Measurements from ENCODE around the gene USF3. TPM values are rescaled to one million over a fixed set of nuclear protein-coding genes. Genes with fewer than 3 reads are reported as not detected.

USF3 gene
- polyA plus RNA-seq, 2 of the 4 experiments (the other 2 are of a cell fraction), result 1.9 to 11.3 TPM

GRCh38 chr3:113707835-113708234 is 11.4 kb upstream of the USF3 start:
- peaks cover 7% of the 10 kb centered on the region; the same call in 2 of the 3 replicates for H3K4me1 ChIP-seq
- no peak overlapping the region for H3K4me3 ChIP-seq
- H3K27ac ChIP-seq, result no peak overlapping the region
- POLR2A ChIA-PET, result no interaction called here
- TF ChIP-seq EP300 (IDR thresholded peaks at IDR 0.05), result no peak
- no peak for TF ChIP-seq ESRRA (IDR thresholded peaks at IDR 0.05; ENCODE audit: borderline replicate concordance, low read length)
- TF ChIP-seq CHD4 (IDR thresholded peaks at IDR 0.05; ENCODE audit: borderline replicate concordance), result no peak
- TF ChIP-seq ATOH8 (CRISPR knock-in tag; IDR thresholded peaks at IDR 0.05; ENCODE audit: low read depth), result no peak
- TF ChIP-seq SMC3 (IDR thresholded peaks at IDR 0.05), result no peak
- no peak for TF ChIP-seq HOXB13 (CRISPR knock-in tag; IDR thresholded peaks at IDR 0.05; ENCODE audit: low read depth)
- TF ChIP-seq ZC3H11A (IDR thresholded peaks at IDR 0.05), result no peak
- no peak for TF ChIP-seq POLR2A (IDR thresholded peaks at IDR 0.05; ENCODE audit: low read length)
- no peak for TF ChIP-seq SREBF2 (IDR thresholded peaks at IDR 0.05)
- no peak for TF ChIP-seq ZSCAN20 (CRISPR knock-in tag; IDR thresholded peaks at IDR 0.05)
- no peak for TF ChIP-seq POLR2AphosphoS2 (conservative IDR thresholded peaks at IDR 0.05; ENCODE audit: low read length)
- TF ChIP-seq CTCF (IDR thresholded peaks at IDR 0.05), result no peak
- TF ChIP-seq MAZ (IDR thresholded peaks at IDR 0.05; ENCODE audit: borderline replicate concordance, low read depth, low read length), result no peak
- WGBS (ENCODE audit: missing lambda C conversion rate), result 42% methylated on average over 4 of the region's 4 CpGs
- no peaks in the 10 kb centered on the region for H3K9me3 ChIP-seq
- no peak overlapping the region for H3K4me2 ChIP-seq
- no peak for DNase-seq (ENCODE audit: low read depth in 1 of 2, low spot score in 1 of 2)
- FAIRE-seq, result peak; percentile 80
- ATAC-seq, result no peak
- CTCF ChIA-PET, result no interaction called here

GRCh38 chr3:113698956-113699355 is 2.5 kb upstream of the USF3 start:
- Histone ChIP-seq H3K27ac (peak overlapping the region; percentile 53 to 71; a peak in 5 of 6 replicates), H3K4me2 (peak overlapping the region; percentile 87), H3K4me1 (peaks cover 19% of the 10 kb centered on the region; the same call in 2 of the 3 replicates), H3K4me3 (peak overlapping the region; percentile 27; the same call in 2 of the 3 replicates), H3K9me3 (no peaks in the 10 kb centered on the region)
- ChIA-PET POLR2A (no interaction called here), CTCF (interaction anchor here (2.3 kb wide), 1 partner anchor 37 kb away, joined by 7 read pairs; no protein-coding TSS in a partner anchor)
- 52% methylated on average over 24 of the region's 24 CpGs for WGBS (ENCODE audit: missing lambda C conversion rate)
- FAIRE-seq (no peak), DNase-seq (ENCODE audit: low read depth in 1 of 2, low spot score in 1 of 2) (no peak), ATAC-seq (no peak)
- no peak for TF ChIP-seq RFX5 (IDR thresholded peaks at IDR 0.05)
- no peak for TF ChIP-seq TP53 (CRISPR knock-in tag; IDR thresholded peaks at IDR 0.05)
- no peak for TF ChIP-seq EHMT2 (IDR thresholded peaks at IDR 0.05; ENCODE audit: low read depth)
- no peak for TF ChIP-seq SMC3 (IDR thresholded peaks at IDR 0.05)
- TF ChIP-seq POLR2A (IDR thresholded peaks at IDR 0.05; ENCODE audit: low read length), result 0 out of 2 replicates have a peak, but pooled peaks have one; percentile 7
- TF ChIP-seq USF2 (IDR thresholded peaks at IDR 0.05), result no peak
- TF ChIP-seq JUN (IDR thresholded peaks at IDR 0.05), result no peak

- peaks cover 19% of the 10 kb centered on the region; the same call in 2 of the 3 replicates for H3K4me1 ChIP-seq
- no peaks in the 10 kb centered on the region for H3K9me3 ChIP-seq
- POLR2A ChIA-PET, result no interaction called here
- peak overlapping the region; percentile 87 for H3K4me2 ChIP-seq
- CTCF ChIA-PET, result interaction anchor here (2.3 kb wide), 1 partner anchor 37 kb away, joined by 7 read pairs; no protein-coding TSS in a partner anchor
- DNase-seq (ENCODE audit: low read depth in 1 of 2, low spot score in 1 of 2) (no peak), ATAC-seq (no peak), FAIRE-seq (no peak)
- H3K4me3 ChIP-seq, result peak overlapping the region; percentile 63; the same call in 2 of the 3 replicates
- 69% methylated on average over 6 of the region's 6 CpGs for WGBS (ENCODE audit: missing lambda C conversion rate)
- 0 out of 6 replicates have a peak overlapping the region, but pooled peaks of 1 of the 2 experiments have one; percentile 71 for H3K27ac ChIP-seq
- TF ChIP-seq ZSCAN20 (CRISPR knock-in tag; IDR thresholded peaks at IDR 0.05) (no peak), HMGXB4 (CRISPR knock-in tag; IDR thresholded peaks at IDR 0.05; ENCODE audit: borderline replicate concordance) (no peak), GATA3 (IDR thresholded peaks at IDR 0.05; ENCODE audit: borderline replicate concordance) (no peak), CTCF (IDR thresholded peaks at IDR 0.05) (no peak), MAX (IDR thresholded peaks at IDR 0.05) (no peak), ATOH8 (CRISPR knock-in tag; IDR thresholded peaks at IDR 0.05; ENCODE audit: low read depth) (no peak), NPAS2 (CRISPR knock-in tag; IDR thresholded peaks at IDR 0.05; ENCODE audit: borderline replicate concordance) (no peak), PBX3 (IDR thresholded peaks at IDR 0.05) (no peak), SMC3 (IDR thresholded peaks at IDR 0.05) (no peak)
These were observed 1.8 kb upstream of the USF3 start for GRCh38 chr3:113698213-113698742.
